Measurements from ENCODE around the gene SLC1A4.
"Not testable (repeated sequence)": the region's sequence is repeated elsewhere in the genome, so short reads cannot be mapped to it uniquely, and the experiment has no call there.

SLC1A4 gene

GRCh38 chr2:64996871-64997307 lies 7.7 kb downstream of the SLC1A4 start:
- no peak for FAIRE-seq

GRCh38 chr2:64998658-64999061 lies 9.5 kb downstream of the SLC1A4 start:
- no peak for FAIRE-seq

DNA sequence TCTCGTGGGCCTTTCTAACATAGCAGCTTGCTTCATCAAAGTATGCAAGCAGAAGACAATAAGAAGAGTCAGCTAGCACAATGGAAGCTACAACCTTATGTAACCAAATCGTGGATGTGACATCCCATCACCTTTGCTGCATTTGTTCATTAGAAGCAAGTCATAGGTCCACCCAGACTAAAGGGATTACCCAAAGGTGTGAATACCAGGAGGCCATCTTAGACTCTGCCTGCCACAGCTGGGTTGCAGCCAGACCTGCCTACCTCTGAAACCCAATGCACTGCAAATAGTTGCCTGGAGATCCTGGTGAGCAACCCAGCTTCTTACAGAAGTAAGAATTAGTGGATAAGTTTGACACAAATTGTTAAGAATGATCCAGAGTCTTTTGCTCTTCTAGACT lies 10.6 kb downstream of the SLC1A4 start:
- no peak for FAIRE-seq

GRCh38 chr2:65000644-65001043 lies 11.4 kb downstream of the SLC1A4 start:
- FAIRE-seq: no peak

GRCh38 chr2:65003037-65003436 lies 13.8 kb downstream of the SLC1A4 start:
- no peak for FAIRE-seq

DNA sequence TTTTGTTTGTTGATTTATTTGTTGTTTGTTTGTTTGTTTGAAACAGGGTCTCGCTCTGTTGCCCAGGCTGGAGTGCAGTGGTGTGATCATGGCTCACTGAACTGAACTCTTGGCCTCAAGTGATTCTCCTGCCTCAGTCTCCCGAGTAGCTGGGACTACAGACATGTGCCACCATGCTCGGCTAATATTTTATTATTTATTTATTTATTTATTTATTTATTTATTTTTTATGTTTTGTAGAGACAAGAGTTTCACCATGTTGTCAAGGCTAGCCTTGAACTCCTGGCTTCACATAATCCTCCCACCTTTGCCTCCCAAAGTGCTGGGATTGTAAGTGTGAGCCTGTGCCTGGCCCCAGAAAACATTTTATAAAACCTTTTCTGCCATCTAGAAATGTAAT lies 15.0 kb downstream of the SLC1A4 start:
- FAIRE-seq: not testable (repeated sequence)

GRCh38 chr2:65013776-65014175 lies 24.6 kb downstream of the SLC1A4 start:
- no peak for FAIRE-seq

DNA sequence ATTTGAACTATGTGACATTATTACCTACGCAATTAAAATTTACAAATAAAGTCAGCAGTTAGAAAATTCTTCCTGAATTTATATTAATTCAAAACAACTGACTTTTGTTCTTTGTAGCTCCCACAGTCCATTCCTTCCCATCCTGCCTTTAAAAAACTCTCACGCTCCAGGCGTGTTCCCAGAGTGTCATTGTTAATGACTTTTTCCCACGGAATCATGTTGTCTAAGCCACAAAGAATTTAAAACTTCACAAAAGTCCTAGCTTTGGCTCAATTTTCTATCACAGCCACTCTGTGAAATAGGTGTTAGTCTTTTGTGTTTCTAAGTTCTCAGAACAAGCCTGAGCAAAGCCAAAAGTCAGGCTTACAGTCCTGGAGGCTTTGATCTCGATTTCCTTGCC lies 26.5 kb downstream of the SLC1A4 start:
- no peak for FAIRE-seq

DNA sequence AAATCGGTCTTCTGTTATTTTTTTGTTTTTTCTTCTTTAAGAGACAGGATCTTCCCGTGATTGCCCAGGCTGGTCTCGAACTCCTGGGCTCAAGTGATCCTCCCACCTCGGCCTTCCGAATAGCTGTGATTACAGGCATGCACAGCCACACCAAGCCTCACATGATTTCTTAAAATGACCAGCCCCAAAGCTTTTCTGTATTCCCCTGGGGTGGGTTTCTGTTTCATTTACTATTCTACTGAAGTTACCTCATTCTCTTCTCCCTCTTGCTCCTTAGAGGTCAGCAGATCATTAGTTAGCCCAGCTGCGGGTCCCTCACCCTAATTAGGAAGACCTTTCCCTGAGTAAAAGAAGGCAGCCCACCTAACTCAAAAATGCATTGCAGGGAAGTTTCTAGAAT lies 27.6 kb downstream of the SLC1A4 start:
- FAIRE-seq: no peak

DNA sequence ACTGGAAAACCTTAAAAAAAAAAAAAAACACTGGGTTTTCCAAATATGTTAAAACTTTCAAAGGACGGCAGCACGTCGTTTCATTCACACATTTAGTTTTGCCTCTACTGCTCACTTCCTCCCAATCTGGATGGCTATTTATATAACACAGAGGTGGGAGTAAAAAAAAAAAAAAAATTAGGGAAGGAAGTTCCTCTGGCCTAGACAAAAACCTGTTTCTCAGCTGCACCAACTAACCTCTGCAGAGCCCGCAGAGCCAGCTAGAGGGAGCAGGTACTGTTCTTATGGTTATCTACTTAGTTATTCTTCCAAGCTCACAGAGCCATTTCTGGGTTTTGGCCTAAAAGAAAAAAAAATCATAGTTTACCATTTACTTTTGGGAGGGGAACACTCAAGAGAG lies 28.1 kb downstream of the SLC1A4 start:
- no peak for FAIRE-seq

- FAIRE-seq: no peak
Measured at GRCh38 chr2:65018141-65018582, 29.0 kb downstream of the SLC1A4 start.

DNA sequence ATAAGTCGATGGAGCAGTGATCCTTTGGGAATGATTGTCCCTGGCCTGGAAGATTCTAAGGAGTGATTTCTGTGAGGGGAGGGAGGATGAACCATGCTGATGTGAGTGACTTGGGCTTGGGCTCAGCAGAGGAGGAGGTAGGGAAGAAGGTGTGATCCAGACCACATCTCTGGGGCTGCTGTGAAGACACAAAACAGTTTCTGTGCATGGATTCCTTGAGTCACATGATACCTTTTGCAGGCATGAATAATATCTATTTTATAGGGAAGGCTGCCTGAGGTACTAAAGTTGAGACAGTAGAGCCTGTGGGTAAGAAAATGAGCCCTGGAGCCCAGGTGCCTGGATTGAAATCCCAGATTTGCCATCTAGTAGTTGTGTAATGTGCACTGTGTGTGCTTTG lies 29.8 kb downstream of the SLC1A4 start:
- FAIRE-seq: no peak

DNA sequence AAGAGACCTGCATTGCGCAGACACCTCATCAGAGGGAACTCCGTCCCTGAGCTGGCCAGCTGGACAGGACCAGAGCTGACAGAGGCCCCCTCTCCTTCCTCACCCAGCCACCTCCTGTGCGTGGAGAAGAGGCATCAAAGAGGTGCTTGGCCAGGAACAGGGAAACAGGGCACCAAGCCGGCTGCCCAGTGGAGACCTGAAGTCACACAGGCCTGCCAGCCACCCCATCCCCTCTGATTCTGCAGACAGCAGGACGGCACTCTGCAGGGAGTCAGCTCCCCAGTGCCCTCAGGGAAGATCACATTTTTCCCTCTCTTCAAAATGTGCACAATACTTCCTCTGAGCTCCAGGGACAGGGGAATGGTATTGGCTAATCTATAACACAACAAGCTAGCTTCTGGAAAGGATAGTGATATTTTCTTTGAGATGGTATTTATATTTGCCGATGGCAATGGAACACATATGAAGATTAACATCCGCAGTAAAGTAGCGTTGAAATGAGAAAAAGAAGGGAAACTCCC lies 30.5 kb downstream of the SLC1A4 start:
- no peak for FAIRE-seq

GRCh38 chr2:65020251-65020650 lies 31.1 kb downstream of the SLC1A4 start:
- FAIRE-seq: not testable (repeated sequence)

- FAIRE-seq: no peak
Measured at GRCh38 chr2:65020943-65021528, 31.8 kb downstream of the SLC1A4 start.

DNA sequence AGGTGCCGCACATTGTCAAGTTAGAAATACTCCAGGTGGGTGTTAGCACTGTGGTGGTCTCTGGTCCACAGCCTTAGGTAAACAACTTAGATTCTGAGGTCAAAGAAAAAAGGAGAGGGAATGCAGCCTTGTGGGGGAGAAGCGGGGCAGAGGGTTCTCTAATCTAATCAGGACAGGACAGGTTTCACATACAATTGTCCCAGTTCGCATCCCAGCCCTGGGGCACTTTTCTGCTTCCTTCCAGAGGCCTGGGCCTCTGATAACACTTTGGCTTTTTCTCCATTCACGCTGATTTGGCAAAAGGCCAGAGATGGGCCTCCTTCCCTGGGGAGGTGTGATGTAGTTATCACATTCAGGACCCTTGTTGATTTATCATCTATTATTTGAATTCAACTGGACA lies 32.5 kb downstream of the SLC1A4 start:
- FAIRE-seq: no peak

- FAIRE-seq: no peak
Measured at GRCh38 chr2:65022189-65022588, 33.0 kb downstream of the SLC1A4 start.

- FAIRE-seq: no peak
Measured at GRCh38 chr2:65023742-65024141, 34.5 kb downstream of the SLC1A4 start.

GRCh38 chr2:65024149-65024829 lies 35.1 kb downstream of the SLC1A4 start:
- no peak for FAIRE-seq

- no peak for FAIRE-seq
Measured at GRCh38 chr2:65025453-65026123, 36.4 kb downstream of the SLC1A4 start.

GRCh38 chr2:65026154-65026553 lies 37.0 kb downstream of the SLC1A4 start:
- no peak for FAIRE-seq

DNA sequence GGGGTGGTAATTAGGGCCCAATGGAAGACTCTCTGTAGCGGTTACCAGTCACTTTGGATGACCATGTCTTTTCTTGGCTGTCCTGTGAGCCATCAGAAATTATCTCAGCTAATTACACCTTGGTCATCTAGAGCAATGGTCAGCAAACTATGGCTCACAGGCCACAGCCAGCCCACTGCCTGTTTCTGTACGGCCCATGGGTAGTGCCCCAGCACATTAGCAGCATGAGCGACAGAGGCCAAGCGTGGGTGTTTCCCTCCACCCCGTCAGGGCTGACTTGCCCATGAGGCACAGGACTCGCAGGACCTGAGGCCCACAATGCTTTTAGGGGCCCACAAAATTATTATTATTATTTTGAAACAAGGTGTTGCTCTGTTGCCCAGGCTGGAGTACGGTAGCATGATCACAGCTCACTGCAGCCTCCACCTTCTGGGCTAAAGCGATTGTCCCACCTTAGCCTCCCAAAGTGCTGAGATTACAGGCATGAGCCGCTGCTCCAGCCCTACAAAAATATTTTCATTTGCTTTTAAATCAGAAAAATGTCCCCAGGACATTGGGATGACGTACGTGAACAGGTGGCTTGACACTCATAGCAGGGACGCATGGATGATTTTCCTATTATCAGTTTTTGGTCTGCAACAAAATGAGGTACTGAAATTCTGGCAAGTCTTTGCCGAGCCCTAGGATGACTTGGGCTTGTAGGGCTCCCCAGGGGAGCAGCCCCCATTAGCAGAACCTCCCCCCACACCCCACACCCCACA lies 37.7 kb downstream of the SLC1A4 start:
- no peak for FAIRE-seq

- FAIRE-seq: no peak
Measured at GRCh38 chr2:65027616-65028244, 38.5 kb downstream of the SLC1A4 start.

Data from A204.1 (cell line).